ENCODE data around the gene UBA5. TPM values are rescaled to one million over a fixed set of nuclear protein-coding genes. Genes with fewer than 3 reads are reported as not detected.
A peak's percentile ranks its signal among the peaks of the same experiment; 100 is the strongest.
"Not testable (repeated sequence)": the region's sequence is repeated elsewhere in the genome, so short reads cannot be mapped to it uniquely, and the experiment has no call there.

UBA5 gene
- total RNA-seq (24.5 TPM), polyA plus RNA-seq (ENCODE audit: insufficient read depth in 1 of 8, insufficient read length in 8 of 8, low replicate concordance in 1 of 8) (10 to 100 TPM; 24.4 to 41.4 (median 34.4) TPM)
- long read RNA-seq, donor 1, partial matches to known transcripts: 0 of 2 reads
- long read RNA-seq, donor 1, other reads (novel, unspliced or antisense): 0 of 2 reads
- long read RNA-seq, donor 2, partial matches to known transcripts: 0 of 2 reads
- long read RNA-seq, donor 2, other reads (novel, unspliced or antisense): 0 of 2 reads
- long read RNA-seq, donor 3, transcript UBA5-202 (12 exons, 3,705 nt): major isoform, 5 of 7 reads
- long read RNA-seq, donor 3, partial matches to known transcripts: 0 of 7 reads
- long read RNA-seq, donor 3, other reads (novel, unspliced or antisense): 0 of 7 reads
- long read RNA-seq, donor 4, partial matches to known transcripts: 5 of 7 reads
- long read RNA-seq, donor 4, other reads (novel, unspliced or antisense): 0 of 7 reads
- long read RNA-seq, donor 5, transcript UBA5-202 (12 exons, 3,705 nt): major isoform, 12 of 42 reads
- long read RNA-seq, donor 5, partial matches to known transcripts: 29 of 42 reads
- long read RNA-seq, donor 5, other reads (novel, unspliced or antisense): 0 of 42 reads
- long read RNA-seq, donor 6, transcript UBA5-202 (12 exons, 3,705 nt): major isoform, 9 of 20 reads
- long read RNA-seq, donor 6, partial matches to known transcripts: 10 of 20 reads
- long read RNA-seq, donor 6, other reads (novel, unspliced or antisense): 0 of 20 reads
- long read RNA-seq, donor 7, transcript UBA5-202 (12 exons, 3,705 nt): major isoform, 7 of 20 reads
- long read RNA-seq, donor 7, partial matches to known transcripts: 12 of 20 reads
- long read RNA-seq, donor 7, other reads (novel, unspliced or antisense): 0 of 20 reads
- long read RNA-seq, donor 8, partial matches to known transcripts: 6 of 13 reads
- long read RNA-seq, donor 8, other reads (novel, unspliced or antisense): 0 of 13 reads
- long read RNA-seq, donor 9, transcript UBA5-202 (12 exons, 3,705 nt): major isoform, 5 of 20 reads
- long read RNA-seq, donor 9, partial matches to known transcripts: 13 of 20 reads
- long read RNA-seq, donor 9, other reads (novel, unspliced or antisense): 0 of 20 reads
- long read RNA-seq, donor 10, transcript UBA5-202 (12 exons, 3,705 nt): major isoform, 11 of 33 reads
- long read RNA-seq, donor 10, partial matches to known transcripts: 19 of 33 reads
- long read RNA-seq, donor 10, other reads (novel, unspliced or antisense): 0 of 33 reads
- long read RNA-seq, donor 11, transcript UBA5-202 (12 exons, 3,705 nt): major isoform, 7 of 25 reads
- long read RNA-seq, donor 11, partial matches to known transcripts: 18 of 25 reads
- long read RNA-seq, donor 11, other reads (novel, unspliced or antisense): 0 of 25 reads

GRCh38 chr3:132660052-132660810 lies at the start of gene UBA5:
Gene UBA5, plus strand, starts transcription at chr3:132660329. Its CDS starts 209 bp downstream, at chr3:132660538.
- under 1% methylated on average over 62 of the region's 64 CpGs for WGBS (ENCODE audit: insufficient coverage)
- H3K4me1 ChIP-seq (ENCODE audit: control insufficient read depth, insufficient read depth, low read length): peaks cover 2% of the 10 kb centered on the region

DNA sequence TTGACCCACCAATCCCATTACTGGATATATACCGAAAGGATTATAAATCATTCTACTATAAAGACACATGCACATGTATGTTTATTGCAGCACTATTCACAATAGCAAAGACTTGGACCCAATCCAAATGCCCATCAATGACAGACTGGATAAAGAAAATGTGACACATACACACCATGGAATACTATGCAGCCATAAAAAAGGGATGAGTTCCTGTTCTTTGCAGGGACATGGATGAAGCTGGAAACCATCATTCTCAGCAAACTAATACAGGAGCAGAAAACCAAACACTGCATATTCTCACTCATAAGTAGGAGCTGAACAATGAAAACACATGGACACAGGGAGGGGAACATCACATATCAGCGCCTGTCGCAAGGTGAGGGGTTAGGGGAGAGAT lies 44.8 kb upstream of the UBA5 start:
- not testable (repeated sequence) for DNase-seq
- no CpG with 5 or more reads among the region's 3 CpGs for WGBS (ENCODE audit: insufficient coverage)

More at GRCh38 chr3:132660052-132660810, at the start of gene UBA5:
- peak within 1 kb of the TSS; percentile 69 for H3K4me3 ChIP-seq (ENCODE audit: low read length)
- no peaks in the 10 kb centered on the region for H3K36me3 ChIP-seq (ENCODE audit: control insufficient read depth, insufficient read depth, low read length)
- peak within 1 kb of the TSS; percentile 94 for H3K27ac ChIP-seq (ENCODE audit: low read length)
- no peaks in the 10 kb centered on the region for H3K9me3 ChIP-seq (replicated peaks; ENCODE audit: control insufficient read depth, low read depth, low read length)
- H3K27me3 ChIP-seq (ENCODE audit: control insufficient read depth, insufficient read depth, low read length): no peaks in the 10 kb centered on the region
- DNase-seq: peak; percentile 88

GRCh38 chr3:132615881-132616280 lies 44.2 kb upstream of the UBA5 start:
- no peak overlapping the region for H3K27ac ChIP-seq (ENCODE audit: low read length)
- no CpG with 5 or more reads among the region's 3 CpGs for WGBS (ENCODE audit: insufficient coverage)
- no peak for DNase-seq
- no peaks in the 10 kb centered on the region for H3K9me3 ChIP-seq (replicated peaks; ENCODE audit: control insufficient read depth, low read depth, low read length)
- no peaks in the 10 kb centered on the region for H3K27me3 ChIP-seq (ENCODE audit: control insufficient read depth, insufficient read depth, low read length)
- H3K36me3 ChIP-seq (ENCODE audit: control insufficient read depth, insufficient read depth, low read length): peaks cover 2% of the 10 kb centered on the region
- H3K4me1 ChIP-seq (ENCODE audit: control insufficient read depth, insufficient read depth, low read length): no peaks in the 10 kb centered on the region
- H3K4me3 ChIP-seq (ENCODE audit: low read length): no peak overlapping the region

More for the DNA sequence above, 44.8 kb upstream of the UBA5 start:
- not testable (repeated sequence) for H3K27ac ChIP-seq (ENCODE audit: low read length); H3K4me3 ChIP-seq (ENCODE audit: low read length); H3K4me1 ChIP-seq (ENCODE audit: control insufficient read depth, insufficient read depth, low read length); H3K27me3 ChIP-seq (ENCODE audit: control insufficient read depth, insufficient read depth, low read length); H3K36me3 ChIP-seq (ENCODE audit: control insufficient read depth, insufficient read depth, low read length); H3K9me3 ChIP-seq (replicated peaks; ENCODE audit: control insufficient read depth, low read depth, low read length)

DNA sequence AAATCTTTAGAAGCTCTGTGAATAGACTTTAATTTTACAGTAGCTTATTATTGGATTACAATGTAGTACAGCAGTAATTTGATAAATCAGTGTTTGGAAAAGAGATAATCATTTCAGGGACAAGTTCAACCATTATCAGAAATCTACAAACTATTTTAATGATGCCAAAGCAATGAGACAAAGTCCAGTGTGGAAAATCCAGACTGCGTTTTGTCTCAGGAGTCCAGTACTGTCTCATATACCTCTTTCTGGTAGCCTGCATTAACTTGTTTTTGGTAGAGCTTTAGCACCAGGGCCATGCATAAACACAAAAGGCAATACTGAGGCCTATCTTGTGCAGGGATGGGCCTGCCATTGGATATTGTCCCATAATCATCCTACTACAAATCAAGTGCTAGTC lies 43.3 kb upstream of the UBA5 start:
- WGBS (ENCODE audit: insufficient coverage): 71% methylated on average over 1 of the region's 1 CpG
- no peak for DNase-seq

GRCh38 chr3:132622148-132622547 lies 38.0 kb upstream of the UBA5 start:
- no CpG with 5 or more reads among the region's 1 CpG for WGBS (ENCODE audit: insufficient coverage)
- Histone ChIP-seq H3K27ac (ENCODE audit: low read length) (no peak overlapping the region), H3K4me3 (ENCODE audit: low read length) (no peak overlapping the region), H3K36me3 (ENCODE audit: control insufficient read depth, insufficient read depth, low read length) (peaks cover 2% of the 10 kb centered on the region), H3K4me1 (ENCODE audit: control insufficient read depth, insufficient read depth, low read length) (no peaks in the 10 kb centered on the region), H3K27me3 (ENCODE audit: control insufficient read depth, insufficient read depth, low read length) (no peaks in the 10 kb centered on the region), H3K9me3 (replicated peaks; ENCODE audit: control insufficient read depth, low read depth, low read length) (no peaks in the 10 kb centered on the region)
- no peak for DNase-seq

More for the DNA sequence above, 43.3 kb upstream of the UBA5 start:
- Histone ChIP-seq H3K27ac (ENCODE audit: low read length) (no peak overlapping the region), H3K4me3 (ENCODE audit: low read length) (no peak overlapping the region), H3K9me3 (replicated peaks; ENCODE audit: control insufficient read depth, low read depth, low read length) (no peaks in the 10 kb centered on the region), H3K27me3 (ENCODE audit: control insufficient read depth, insufficient read depth, low read length) (no peaks in the 10 kb centered on the region), H3K4me1 (ENCODE audit: control insufficient read depth, insufficient read depth, low read length) (no peaks in the 10 kb centered on the region), H3K36me3 (ENCODE audit: control insufficient read depth, insufficient read depth, low read length) (peaks cover 2% of the 10 kb centered on the region)

DNA sequence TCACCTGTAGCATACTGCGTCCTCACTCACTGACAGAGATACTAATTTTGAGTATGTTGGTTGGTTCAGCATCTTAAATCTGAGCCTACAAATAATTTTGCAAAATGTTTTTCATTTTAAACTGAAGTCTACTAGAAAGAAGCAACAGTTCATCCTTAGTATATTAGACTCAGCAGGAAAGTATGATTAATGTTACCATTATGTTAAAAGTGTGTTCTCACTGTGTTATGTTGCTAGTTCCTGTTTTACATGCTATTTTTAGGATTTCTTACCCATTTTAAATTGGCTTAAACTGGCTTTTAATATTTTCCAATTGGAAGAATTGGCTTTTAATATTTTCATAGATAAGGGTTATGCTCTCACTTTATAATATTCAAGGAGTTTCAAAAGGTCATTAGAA lies 37.4 kb upstream of the UBA5 start:
- no CpG with 5 or more reads among the region's 1 CpG for WGBS (ENCODE audit: insufficient coverage)
- no peaks in the 10 kb centered on the region for H3K9me3 ChIP-seq (replicated peaks; ENCODE audit: control insufficient read depth, low read depth, low read length)
- H3K4me3 ChIP-seq (ENCODE audit: low read length): no peak overlapping the region
- no peaks in the 10 kb centered on the region for H3K27me3 ChIP-seq (ENCODE audit: control insufficient read depth, insufficient read depth, low read length)
- no peaks in the 10 kb centered on the region for H3K4me1 ChIP-seq (ENCODE audit: control insufficient read depth, insufficient read depth, low read length)
- H3K36me3 ChIP-seq (ENCODE audit: control insufficient read depth, insufficient read depth, low read length): peaks cover 7% of the 10 kb centered on the region
- H3K27ac ChIP-seq (ENCODE audit: low read length): no peak overlapping the region
- DNase-seq: no peak

DNA sequence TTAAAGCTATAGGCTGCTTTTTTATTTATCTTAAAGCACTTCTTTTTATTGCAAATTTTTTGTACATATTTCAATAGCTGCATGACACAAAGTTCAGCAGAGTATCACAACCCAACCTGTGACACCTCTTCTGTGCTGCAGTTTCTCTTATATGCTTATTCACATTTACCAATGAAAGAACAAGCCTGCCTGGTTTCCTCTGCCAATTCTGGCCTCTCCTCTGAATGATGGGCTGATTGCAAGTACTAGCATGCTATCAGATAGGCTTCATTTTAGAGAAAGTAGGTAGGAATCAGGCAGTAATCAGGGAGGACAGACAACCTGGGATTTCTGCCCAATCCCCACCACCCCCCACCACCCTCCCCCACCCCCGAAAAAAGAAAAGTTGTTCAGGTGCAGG lies 36.5 kb upstream of the UBA5 start:
- no peak overlapping the region for H3K4me3 ChIP-seq (ENCODE audit: low read length)

DNA sequence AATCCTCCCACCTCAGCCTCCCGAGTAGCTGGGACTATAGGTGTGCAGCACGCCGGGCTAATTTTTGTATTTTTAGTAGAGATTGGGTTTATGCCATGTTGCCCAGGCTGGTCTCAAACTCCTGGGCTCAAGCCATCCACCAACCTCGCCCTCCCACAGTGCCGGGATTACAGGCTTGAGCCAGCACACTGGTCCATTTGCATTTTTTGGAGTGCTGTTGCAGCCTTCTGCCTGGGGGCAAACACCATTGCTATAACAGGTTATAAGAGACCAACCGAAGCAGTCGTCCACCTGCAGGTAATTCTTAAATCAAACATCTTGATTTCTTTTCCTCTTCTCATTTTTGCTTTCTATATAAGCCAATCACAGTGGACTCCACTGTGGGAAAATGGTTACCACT lies 35.3 kb upstream of the UBA5 start:
- Histone ChIP-seq H3K9me3 (replicated peaks; ENCODE audit: control insufficient read depth, low read depth, low read length) (no peaks in the 10 kb centered on the region), H3K4me3 (ENCODE audit: low read length) (no peak overlapping the region), H3K27me3 (ENCODE audit: control insufficient read depth, insufficient read depth, low read length) (no peaks in the 10 kb centered on the region), H3K36me3 (ENCODE audit: control insufficient read depth, insufficient read depth, low read length) (peaks cover 8% of the 10 kb centered on the region), H3K4me1 (ENCODE audit: control insufficient read depth, insufficient read depth, low read length) (no peaks in the 10 kb centered on the region), H3K27ac (ENCODE audit: low read length) (no peak overlapping the region)
- DNase-seq: no peak
- WGBS (ENCODE audit: insufficient coverage): 93% methylated on average over 4 of the region's 7 CpGs

More for the DNA sequence above, 36.5 kb upstream of the UBA5 start:
- no peak overlapping the region for H3K27ac ChIP-seq (ENCODE audit: low read length)
- no peaks in the 10 kb centered on the region for H3K9me3 ChIP-seq (replicated peaks; ENCODE audit: control insufficient read depth, low read depth, low read length)
- no peaks in the 10 kb centered on the region for H3K4me1 ChIP-seq (ENCODE audit: control insufficient read depth, insufficient read depth, low read length)
- no peak for DNase-seq
- H3K27me3 ChIP-seq (ENCODE audit: control insufficient read depth, insufficient read depth, low read length): no peaks in the 10 kb centered on the region
- no CpG with 5 or more reads among the region's 1 CpG for WGBS (ENCODE audit: insufficient coverage)
- peaks cover 8% of the 10 kb centered on the region for H3K36me3 ChIP-seq (ENCODE audit: control insufficient read depth, insufficient read depth, low read length)

- no peaks in the 10 kb centered on the region for H3K9me3 ChIP-seq (replicated peaks; ENCODE audit: control insufficient read depth, low read depth, low read length)
- no CpG with 5 or more reads among the region's 1 CpG for WGBS (ENCODE audit: insufficient coverage)
- no peak overlapping the region for H3K27ac ChIP-seq (ENCODE audit: low read length)
- no peaks in the 10 kb centered on the region for H3K4me1 ChIP-seq (ENCODE audit: control insufficient read depth, insufficient read depth, low read length)
- H3K36me3 ChIP-seq (ENCODE audit: control insufficient read depth, insufficient read depth, low read length): peaks cover 8% of the 10 kb centered on the region
- DNase-seq: no peak
- no peak overlapping the region for H3K4me3 ChIP-seq (ENCODE audit: low read length)
- H3K27me3 ChIP-seq (ENCODE audit: control insufficient read depth, insufficient read depth, low read length): no peaks in the 10 kb centered on the region
Measured at GRCh38 chr3:132625613-132626012, 34.5 kb upstream of the UBA5 start.

All from muscle of leg (tissue), 16 donors.